ENCODE measurements around the gene PIAS4.

DNA sequence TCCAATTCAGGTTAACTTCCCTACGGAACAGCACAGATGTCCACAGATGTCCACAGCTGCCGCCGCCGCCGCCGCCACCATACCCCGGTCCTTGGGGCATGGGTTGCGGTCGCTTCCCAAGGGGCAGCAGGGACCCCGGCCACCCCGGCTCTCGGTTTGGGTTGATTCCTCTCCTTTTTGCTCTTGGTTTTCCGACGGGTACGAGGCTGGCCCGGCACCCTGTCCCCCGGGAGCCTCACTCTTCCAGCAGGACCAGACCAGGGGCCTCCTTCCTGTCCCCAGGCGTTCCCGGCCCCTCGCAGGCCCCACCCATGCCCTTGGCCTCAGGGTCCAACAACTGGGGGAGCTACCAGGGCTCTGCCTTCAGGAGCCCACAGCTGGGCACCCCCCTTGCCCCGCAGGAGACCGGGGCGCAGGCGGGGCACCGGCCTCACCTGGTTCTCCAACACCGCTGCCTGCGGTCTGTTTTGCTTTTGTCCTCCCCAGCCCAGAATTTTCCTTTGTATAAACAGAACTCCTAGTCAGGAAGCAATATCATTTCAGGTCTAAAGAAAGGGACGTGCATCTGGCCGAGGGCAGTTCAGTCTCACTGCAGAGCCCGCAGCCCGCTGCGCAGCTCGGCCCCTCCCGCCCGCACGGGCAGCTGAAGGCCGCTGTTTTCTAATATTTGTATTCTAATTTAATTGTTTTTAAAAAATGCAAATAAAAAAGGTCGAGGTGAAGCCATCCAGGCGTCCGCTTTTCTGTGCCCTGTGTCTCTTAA lies 31.3 kb downstream of the PIAS4 start:
- TF ChIP-seq CTCF (IDR thresholded peaks at IDR 0.05; ENCODE audit: insufficient read depth, low read depth, low read length) (no peak), EZH2 (IDR thresholded peaks at IDR 0.05; ENCODE audit: insufficient read depth, low read length) (no peak)

All from astrocyte (in vitro differentiated cells and primary cell).